NCI-H526 treated with DMSO at 0.1 percent for 48 hours (cell line): ENCODE results near the gene MCRIP1.

Source experiments
- DNase-seq: peaks from one replicate; lab custom pipeline; 2025; lab: John Stamatoyannopoulos, UW

Gene MCRIP1

DNA sequence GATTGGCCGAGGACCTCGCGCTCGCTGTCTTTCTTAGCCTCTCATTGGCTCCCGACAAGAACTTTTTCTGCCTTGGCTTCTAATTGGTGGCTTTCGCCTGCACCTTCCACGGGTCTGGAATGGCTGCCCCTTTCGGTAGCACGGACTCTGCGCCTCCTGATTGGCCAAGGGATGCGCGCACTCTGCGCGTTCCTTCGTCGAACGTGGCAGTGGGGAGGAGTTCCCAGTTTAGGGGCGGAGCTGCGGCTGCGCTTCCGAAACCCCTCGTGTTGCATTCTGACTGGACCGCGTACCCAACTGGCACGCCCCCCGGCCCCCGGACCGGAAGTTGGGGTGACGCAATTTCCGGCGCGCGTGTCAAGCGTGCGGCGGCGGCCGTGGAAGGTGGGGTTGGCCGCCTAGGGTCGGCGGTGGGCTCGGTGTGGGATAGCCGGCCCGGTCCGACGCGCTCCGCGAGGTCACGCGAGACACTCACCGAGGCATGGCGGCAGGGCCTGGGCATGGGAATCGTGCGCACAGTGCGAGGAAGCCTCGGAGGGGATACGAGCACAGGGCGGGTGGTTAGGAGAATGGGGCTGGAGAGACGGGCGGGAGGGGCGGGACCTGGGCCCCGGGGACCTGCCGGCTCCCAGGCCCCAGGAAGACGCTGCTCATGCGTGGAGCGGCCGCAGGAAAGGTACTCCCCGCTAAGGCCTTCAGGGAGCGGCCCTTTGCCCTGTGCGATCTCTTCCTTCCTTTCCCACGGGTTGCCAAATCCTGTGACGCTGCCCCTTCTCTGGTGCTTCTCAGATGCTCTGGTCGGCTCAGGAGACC is 27.9 kb upstream of the MCRIP1 start:
- peak; percentile 99 for DNase-seq

DNA sequence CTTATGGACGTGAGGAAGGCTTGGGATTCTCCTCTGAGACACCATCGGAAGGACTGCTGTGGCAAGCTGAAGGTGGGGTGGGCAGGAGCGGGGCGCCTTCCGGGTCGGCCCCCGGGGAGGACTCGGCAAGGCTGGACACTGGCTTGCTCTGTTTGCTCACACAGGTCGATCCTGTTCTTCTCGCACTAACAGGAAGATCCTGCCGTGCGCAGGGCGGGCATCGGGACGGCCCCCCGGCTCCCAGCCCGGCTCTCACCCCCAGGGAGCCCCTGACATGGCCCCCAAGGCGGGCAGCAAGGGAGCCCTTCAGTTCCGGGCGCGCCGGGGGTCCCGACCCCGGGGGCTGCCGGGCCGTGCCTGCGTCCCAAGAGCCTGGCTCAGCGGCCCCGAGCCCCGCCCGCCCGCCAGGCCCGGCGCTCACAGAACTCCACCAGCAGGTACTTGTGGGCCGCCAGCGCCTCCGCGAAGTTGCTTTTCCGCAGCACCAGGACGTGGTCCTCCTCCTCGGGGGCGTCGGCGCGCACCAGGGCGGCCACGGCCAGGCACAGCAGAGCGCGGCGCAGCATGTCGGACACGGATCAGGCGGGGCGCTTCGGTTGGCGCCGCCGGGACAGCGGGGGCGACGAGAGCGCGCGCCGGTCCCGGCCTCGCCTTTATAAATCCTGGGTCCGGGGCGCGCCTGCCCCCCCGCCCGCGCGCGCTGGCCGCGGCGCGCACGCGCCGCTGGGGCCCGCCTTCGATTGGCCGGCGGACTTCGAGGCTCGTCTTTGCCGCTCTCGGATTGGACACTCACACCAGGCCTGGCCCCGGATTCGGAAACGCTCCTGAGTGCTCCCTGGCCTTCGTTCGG is 27.0 kb upstream of the MCRIP1 start, which contains the start of gene P4HB:
Gene P4HB (minus strand): TSS at position 630 of the 850 bp plus-strand sequence. CDS start 64 bp downstream, at position 566.
- no peak for DNase-seq

GRCh38 chr17:81858967-81859905 is 26.1 kb upstream of the MCRIP1 start:
- no peak for DNase-seq

DNA sequence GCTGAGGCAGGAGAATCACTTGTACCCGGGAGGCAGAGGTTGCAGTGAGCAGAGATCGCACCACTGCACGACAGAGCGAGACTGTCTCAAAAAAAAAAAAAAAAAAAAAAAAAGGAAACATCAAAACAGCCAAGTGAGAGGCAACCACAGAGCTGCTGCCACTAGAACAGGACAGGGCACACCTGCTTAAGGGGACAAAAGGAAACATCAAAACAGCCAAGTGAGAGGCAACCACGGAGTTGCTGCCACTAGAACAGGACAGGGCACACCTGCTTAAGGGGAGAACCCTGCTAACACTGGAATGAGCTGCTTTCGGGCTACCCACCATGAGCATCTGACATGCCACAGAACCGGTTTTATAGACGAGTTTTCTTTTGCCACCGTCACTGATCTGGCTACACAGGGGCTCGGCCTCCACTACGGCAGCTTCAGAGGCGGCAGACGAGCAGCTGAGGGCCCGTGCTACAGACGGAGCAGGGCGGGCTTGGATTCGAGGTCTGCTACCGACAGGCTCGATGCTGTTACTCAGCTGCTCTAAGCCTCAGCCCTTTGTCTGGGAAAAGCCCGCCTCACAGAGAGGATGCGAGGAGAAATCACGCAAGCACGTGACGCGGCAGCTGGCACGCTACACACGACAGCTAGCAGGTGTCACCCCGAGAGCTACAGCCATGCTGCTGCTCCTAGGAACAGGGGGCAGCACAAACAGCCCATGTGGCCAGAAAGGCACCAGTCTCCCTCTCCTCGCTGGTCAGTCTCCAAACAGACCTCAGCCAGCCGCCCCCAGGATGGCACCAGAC is 25.3 kb upstream of the MCRIP1 start:
- DNase-seq: no peak

- DNase-seq: no peak
Observed at GRCh38 chr17:81854974-81855774, 22.1 kb upstream of the MCRIP1 start.

GRCh38 chr17:81852237-81852636 is 19.1 kb upstream of the MCRIP1 start:
- no peak for DNase-seq

- DNase-seq: no peak
Observed at GRCh38 chr17:81851423-81851822, 18.3 kb upstream of the MCRIP1 start.

GRCh38 chr17:81849457-81849856 is 16.4 kb upstream of the MCRIP1 start:
- no peak for DNase-seq

DNA sequence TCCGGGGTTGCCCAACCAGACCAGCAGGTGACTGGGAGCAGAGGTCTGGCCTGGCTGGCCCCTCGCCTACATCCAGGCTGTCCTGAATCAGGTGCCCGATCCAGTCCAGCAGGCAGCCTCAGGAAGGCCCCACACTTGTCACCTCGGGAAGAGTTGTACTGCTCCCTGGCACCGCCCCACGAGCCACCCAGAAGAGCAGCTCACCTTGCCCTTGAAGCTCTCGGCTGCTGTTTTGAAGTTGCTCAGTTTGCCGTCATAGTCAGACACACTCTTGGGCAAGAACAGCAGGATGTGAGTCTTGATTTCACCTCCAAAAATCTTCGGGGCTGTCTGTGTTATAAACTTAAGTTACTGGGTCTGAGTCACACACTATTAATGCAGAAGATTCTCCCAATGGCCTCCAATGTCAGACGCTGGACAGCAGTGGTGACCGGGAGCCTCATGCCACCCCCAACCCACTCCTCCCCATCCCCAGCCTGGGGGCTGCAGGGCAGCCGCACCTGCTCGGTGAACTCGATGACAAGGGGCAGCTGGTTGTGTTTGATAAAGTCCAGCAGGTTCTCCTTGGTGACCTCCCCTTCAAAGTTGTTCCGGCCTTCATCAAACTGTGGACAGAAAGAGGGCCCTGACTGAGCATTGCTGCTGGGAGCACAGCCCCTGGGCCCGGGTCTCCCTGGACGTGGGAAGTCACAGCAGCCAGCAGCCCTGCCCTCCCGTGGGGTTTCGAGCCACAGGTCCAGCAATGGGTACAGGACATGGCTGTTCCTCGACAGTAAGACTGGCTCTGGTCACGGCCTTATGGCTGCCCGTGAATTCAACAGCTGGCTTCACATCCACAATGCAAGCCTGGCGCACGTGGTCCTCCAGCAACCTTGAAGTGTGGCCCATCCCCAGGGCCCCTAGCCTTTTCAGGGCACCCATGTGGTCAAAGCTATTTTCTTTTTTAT is 13.9 kb upstream of the MCRIP1 start:
- no peak for DNase-seq

DNA sequence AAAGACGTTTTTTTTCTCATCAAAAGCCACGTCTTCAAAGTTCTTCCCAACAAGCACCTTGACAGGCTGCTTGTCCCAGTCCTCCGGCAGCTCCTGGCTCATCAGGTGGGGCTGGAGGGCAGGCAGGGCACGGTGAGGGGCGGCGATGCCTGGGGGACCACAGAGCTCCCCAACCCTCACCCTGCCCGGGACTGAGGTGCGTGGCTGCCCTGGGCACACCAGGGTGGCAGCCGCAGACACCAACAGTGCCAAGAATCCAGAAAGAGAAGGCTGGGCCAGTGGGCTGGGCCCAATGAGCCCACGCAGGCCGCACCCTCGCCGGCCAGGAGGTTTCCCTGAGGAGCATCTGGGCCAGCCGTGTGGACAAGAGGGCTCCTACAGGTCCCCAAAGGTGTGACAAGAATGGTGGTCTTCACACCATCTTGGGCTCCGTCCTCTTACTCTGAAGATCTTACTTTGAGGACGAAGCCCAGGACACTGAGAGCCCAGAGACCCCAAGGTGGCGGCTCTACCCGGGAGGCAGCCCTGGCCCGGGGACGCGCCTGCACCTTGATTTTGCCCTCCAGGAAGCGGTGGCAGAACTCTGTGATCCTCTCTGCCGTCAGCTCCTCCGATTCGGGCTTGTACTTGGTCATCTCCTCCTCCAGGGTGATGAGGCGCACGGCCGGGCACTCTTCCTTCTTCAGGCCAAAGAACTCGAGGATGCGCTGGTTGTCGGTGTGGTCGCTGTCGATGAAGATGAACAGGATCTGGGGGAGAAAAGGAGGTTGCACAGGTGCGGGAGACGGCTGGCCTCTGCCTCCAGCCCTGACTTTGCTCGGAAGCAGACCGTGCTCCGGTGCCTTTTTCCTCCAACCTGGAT is 13.0 kb upstream of the MCRIP1 start:
- DNase-seq: no peak

- no peak for DNase-seq
Observed at GRCh38 chr17:81845361-81845760, 12.3 kb upstream of the MCRIP1 start.

GRCh38 chr17:81844887-81845286 is 11.8 kb upstream of the MCRIP1 start:
- DNase-seq: no peak

DNA sequence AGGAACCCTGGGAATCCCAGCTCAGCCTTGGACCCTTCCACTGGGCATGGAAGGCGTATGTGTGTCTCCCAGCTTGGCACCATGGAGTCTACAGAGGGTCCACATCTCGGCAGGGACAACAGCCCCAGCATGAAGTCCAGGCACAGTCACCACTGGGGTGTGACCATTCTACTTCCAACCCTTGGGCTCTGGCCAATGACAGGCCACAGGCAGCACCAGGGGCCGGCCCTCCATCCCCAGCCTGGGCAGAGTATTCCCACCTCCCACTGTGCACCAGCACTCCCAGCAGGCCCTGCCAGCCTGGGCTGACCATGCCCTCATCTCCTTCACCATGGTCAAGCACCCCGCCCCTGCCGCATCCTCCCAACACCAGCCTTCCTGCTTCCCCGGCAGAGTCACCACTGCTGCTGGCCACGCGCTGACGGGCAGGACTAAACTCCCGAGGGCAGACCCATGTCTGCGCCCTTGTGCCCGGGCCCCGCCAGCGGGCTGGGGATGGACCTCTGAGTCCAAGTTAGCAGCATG is 11.3 kb upstream of the MCRIP1 start:
- DNase-seq: no peak

DNA sequence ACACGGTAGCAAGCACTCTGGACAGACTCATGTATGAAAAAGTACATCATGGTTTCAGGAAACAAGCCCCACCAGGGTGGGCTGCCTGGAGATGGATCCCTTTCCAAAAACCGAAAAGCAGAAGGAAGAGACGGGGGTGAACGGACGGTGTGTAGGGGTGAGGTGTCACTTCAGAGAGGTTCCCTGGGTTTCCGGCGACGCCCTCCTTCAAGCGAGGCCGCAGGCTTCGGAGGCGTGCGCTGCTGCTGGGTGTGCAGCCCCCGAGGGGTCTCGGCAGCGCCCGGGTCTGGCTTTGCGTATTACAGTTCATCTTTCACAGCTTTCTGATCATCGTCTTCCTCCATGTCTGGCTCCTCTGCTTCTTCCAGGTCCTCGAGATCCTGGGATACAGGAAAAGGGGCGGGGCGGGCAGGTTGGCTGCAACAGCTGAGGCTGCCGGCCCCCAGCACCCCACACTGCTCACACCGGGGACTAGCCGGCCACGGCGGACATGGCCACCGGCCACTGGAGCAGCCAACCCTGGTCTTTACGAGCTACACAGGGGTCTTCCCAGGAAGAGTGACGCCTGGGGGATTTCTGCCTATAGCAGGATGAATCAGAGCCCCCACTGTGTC is 10.7 kb upstream of the MCRIP1 start:
- no peak for DNase-seq

DNA sequence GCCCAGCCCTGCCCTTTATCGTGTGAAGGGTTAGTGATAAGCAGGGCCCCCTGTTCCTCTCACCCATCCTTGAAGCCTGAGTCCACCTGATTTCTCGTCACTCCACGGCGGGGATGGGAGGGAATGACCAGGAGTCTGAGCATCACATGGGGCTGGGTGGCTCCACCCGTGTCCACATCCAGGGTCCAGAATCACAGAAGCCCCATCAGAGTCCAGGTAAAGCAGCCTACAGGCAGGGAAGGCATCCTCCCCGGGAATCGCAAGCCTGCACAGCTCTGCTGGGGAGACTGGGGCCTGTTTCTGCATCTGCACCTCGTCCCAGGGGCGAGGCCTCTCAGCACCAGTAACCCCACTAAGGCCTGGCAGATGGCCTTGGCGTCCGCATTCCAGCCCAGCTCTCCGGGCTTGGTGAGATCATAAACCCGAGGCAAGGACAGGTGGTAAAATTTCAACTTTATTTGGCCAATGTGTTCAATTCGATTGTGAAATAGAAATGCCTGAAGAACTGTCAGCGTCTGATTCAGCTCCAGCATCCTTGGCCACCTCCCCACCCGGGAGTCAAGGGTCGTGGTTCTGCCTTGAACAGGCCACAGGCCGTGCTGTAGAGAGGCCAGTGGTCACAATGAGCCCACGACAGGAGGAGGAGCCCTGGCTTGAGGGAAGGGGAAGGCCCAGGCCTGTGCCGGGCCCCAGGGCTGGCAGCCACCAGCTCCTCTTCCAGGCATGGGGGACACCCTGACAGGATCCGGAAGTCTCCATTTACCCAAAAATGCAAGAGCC is 9.8 kb upstream of the MCRIP1 start:
- DNase-seq: no peak

DNA sequence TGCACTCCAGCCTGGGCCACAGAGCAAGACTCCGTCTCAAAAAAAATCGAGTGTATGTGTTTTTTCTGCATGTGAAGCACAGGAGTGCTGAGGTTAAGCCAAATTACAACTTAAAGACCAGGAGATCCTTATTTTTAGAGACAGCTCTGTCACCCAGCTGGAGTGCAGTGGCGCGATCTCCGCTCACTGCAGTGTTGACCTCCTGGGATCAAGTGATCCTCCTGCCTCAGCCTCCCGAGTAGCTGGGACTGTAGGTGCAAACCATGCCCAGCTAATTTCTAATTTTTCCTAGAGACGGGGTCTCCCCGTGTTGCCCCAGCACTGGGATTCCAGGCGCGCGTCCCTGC is 9.3 kb upstream of the MCRIP1 start:
- DNase-seq: no peak

DNA sequence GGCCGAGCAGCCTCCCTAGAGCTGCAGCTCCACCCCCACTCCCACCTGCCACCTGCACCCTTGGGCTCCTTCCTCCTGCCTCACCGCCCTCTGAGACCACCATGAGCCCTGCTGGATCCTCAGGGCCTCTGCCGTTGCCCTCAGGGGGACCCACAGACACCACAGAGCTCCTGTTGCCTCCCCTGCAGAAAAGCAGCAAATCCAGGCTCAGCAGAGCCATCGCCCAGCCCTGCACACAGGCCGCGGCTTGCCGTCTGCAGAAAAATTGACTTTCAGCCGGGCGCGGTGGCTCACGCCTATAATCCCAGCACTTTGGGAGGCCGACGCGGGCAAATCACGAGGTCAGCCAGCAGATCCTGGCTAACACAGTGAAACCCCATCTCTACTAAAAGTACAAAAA is 8.8 kb upstream of the MCRIP1 start:
- DNase-seq: no peak
